DOHH2 (cell line): Measurements from ENCODE around the gene PSMG1.

ENCODE experiments used
- CTCF ChIP-seq: fragments of 200-600 bp; sonication (generic); IDR thresholded peaks from one replicate; pipeline ENCODE4 v1.5.1; 2014; ENCODE audit warnings: antibody characterized with exemption, mild to moderate bottlenecking, low read depth, low read length; ENCODE audit not compliant: poor library complexity, severe bottlenecking
- EZH2phosphoT487 ChIP-seq: fragments of 200-600 bp; sonication (generic); IDR thresholded peaks from 2 replicates; pipeline ENCODE4 v1.6.1; 2017; ENCODE audit warnings: borderline replicate concordance, mild to moderate bottlenecking, antibody characterized with exemption, low read length, moderate library complexity, mixed read lengths

GRCh38 chr21:39218082-39218409 lies 34.8 kb upstream of the PSMG1 start:
- TF ChIP-seq CTCF (no peak), EZH2phosphoT487 (no peak)
